HepG2 (cell line): ENCODE results near the gene CDC42SE1. TPM values are rescaled to one million over a fixed set of nuclear protein-coding genes. Genes with fewer than 3 reads are reported as not detected.

ENCODE experiments used
- ATAC-seq: fragments of 200-7000 bp; cut with Tn5 transposase; 3 replicates; pipeline ENCODE4 v1.9.1; 2020; ENCODE audit warnings: mild to moderate bottlenecking, moderate library complexity
- BruUV-seq: library from RNA; stranded (reverse); fragments of 400-500 nt; replicated peaks from 2 replicates; lab custom pipeline; 2021; lab: Mats Ljungman, UMichigan
- CTCF ChIA-PET: fragments of 300-600 bp; formaldehyde crosslinking; extraction: SDS; loops from one replicate; lab custom pipeline; 2021; ENCODE audit warnings: low total read pairs, inconsistent platforms, low intra/inter-chr PET ratio; lab: Yijun Ruan, JAX
- POLR2A ChIA-PET: fragments of 350-600 bp; sonication (Branson Sonifier 250); formaldehyde crosslinking; loops from one replicate; lab custom pipeline; 2020; ENCODE audit warnings: antibody characterized with exemption, inconsistent platforms; lab: Yijun Ruan, JAX
- DNase-seq: peaks from one replicate; pipeline ENCODE4 v3.0.0-alpha.2; 2015; ENCODE audit warnings: low spot score
- FAIRE-seq: peaks from 3 replicates; lab custom pipeline; 2011; peaks lifted over from hg19 to GRCh38; lab: Jason Lieb, UNC
- H2AFZ ChIP-seq: one replicate; pipeline ENCODE4 v1.6.1; 2011; ENCODE audit warnings: low read length, inconsistent platforms
- H3K27ac ChIP-seq: fragments of 300-600 bp; 3 replicates; pipeline ENCODE4 v1.8.0; 2011; ENCODE audit warnings: mixed run types, mild to moderate bottlenecking, mixed read lengths, low read length, inconsistent platforms; ENCODE audit not compliant: insufficient read depth; ENCODE audit errors: extremely low read length
- H3K27me3 ChIP-seq, 2 experiments: fragments of 200-600 bp in 1 of 2; 2 replicates in 1 of 2; 3 replicates in 1 of 2; pipeline versions ENCODE4 v1.6.0 to v1.8.0; 2011; ENCODE audit warnings: low read length in 2 of 2, mild to moderate bottlenecking in 2 of 2, moderate library complexity in 2 of 2, inconsistent platforms in 1 of 2; ENCODE audit not compliant: insufficient read depth in 2 of 2, control insufficient read depth in 1 of 2
- H3K36me3 ChIP-seq, 2 experiments: fragments of 200-600 bp in 1 of 2; replicated peaks in 1 of 2; 2 replicates in 1 of 2; 3 replicates in 1 of 2; pipeline versions ENCODE4 v1.5.1 to v1.8.0; 2011; ENCODE audit warnings: low read length in 2 of 2, inconsistent platforms in 1 of 2; ENCODE audit not compliant: insufficient read depth in 2 of 2, control insufficient read depth in 1 of 2
- H3K4me1 ChIP-seq: 2 replicates; pipeline ENCODE4 v1.5.1; 2012; ENCODE audit warnings: low read length, inconsistent platforms; ENCODE audit not compliant: insufficient read depth
- H3K4me2 ChIP-seq: 2 replicates; pipeline ENCODE4 v1.6.0; 2011; ENCODE audit warnings: low read depth, low read length, inconsistent platforms
- H3K4me3 ChIP-seq, 3 experiments: fragments of 200-600 bp in 1 of 3; sonication (generic), shearing (Covaris generic) in 1 of 3; replicated peaks in 1 of 3; 2 replicates each; pipeline ENCODE4 v1.5.1; 2011 to 2016; ENCODE audit warnings: low read length in 3 of 3, inconsistent platforms in 2 of 3, low read depth in 2 of 3, mild to moderate bottlenecking in 2 of 3, control low read depth in 1 of 3, mixed read lengths in 1 of 3; ENCODE audit not compliant: insufficient read depth in 1 of 3
- H3K79me2 ChIP-seq: one replicate; pipeline ENCODE4 v1.6.1; 2011; ENCODE audit warnings: low read length, inconsistent platforms; ENCODE audit not compliant: insufficient read depth
- H3K9ac ChIP-seq: 2 replicates; pipeline ENCODE4 v1.6.0; 2011; ENCODE audit warnings: mild to moderate bottlenecking, low read depth, low read length, inconsistent platforms; ENCODE audit not compliant: insufficient read depth
- H3K9me3 ChIP-seq: 2 replicates; pipeline ENCODE4 v1.5.1; 2012; ENCODE audit warnings: mild to moderate bottlenecking, low read length
- H4K20me1 ChIP-seq: 2 replicates; pipeline ENCODE4 v1.6.0; 2011; ENCODE audit warnings: inconsistent platforms, mild to moderate bottlenecking, low read length, moderate library complexity; ENCODE audit not compliant: insufficient read depth
- CC2D1A ChIP-seq: sonication (generic); formaldehyde crosslinking; IDR thresholded peaks from 2 replicates; pipeline ENCODE4 v1.8.1; 2023; ENCODE audit warnings: mild to moderate bottlenecking, missing genetic modification reagents
- HNF4G ChIP-seq, 2 experiments: sonication (generic) in 1 of 2; formaldehyde crosslinking in 1 of 2; IDR thresholded peaks; 2 replicates each; pipeline versions ENCODE4 v1.4.0 to v1.6.1; 2011 to 2020; ENCODE audit warnings: borderline replicate concordance in 2 of 2, low read depth in 2 of 2, mild to moderate bottlenecking in 2 of 2, low read length in 1 of 2, missing genetic modification reagents in 1 of 2, moderate library complexity in 1 of 2
- PHF21A ChIP-seq: sonication (generic); formaldehyde crosslinking; IDR thresholded peaks from 2 replicates; pipeline ENCODE4 v1.5.0; 2020; ENCODE audit warnings: mild to moderate bottlenecking, missing genetic modification reagents
- RFX1 ChIP-seq: fragments of 450-650 bp; IDR thresholded peaks from 2 replicates; pipeline ENCODE4 v1.6.1; 2017
- SRSF9 ChIP-seq: fragments of 200-400 bp; formaldehyde crosslinking; IDR thresholded peaks from 2 replicates; pipeline ENCODE4 v1.6.1; 2018; ENCODE audit warnings: borderline replicate concordance, mild to moderate bottlenecking, low read depth, low read length; ENCODE audit not compliant: insufficient read depth, poor library complexity, severe bottlenecking
- TCF7 ChIP-seq: sonication (generic); IDR thresholded peaks from 2 replicates; pipeline ENCODE4 v1.6.1; 2016; ENCODE audit warnings: antibody characterized with exemption, low read depth
- TOPORS ChIP-seq: sonication (generic); formaldehyde crosslinking; IDR thresholded peaks from 2 replicates; pipeline ENCODE4 v1.8.0; 2023; ENCODE audit warnings: mild to moderate bottlenecking, missing genetic modification reagents
- ZNF10 ChIP-seq: sonication (generic); formaldehyde crosslinking; IDR thresholded peaks from 2 replicates; pipeline ENCODE4 v1.4.0; 2020; ENCODE audit warnings: mild to moderate bottlenecking, low read depth, missing genetic modification reagents, borderline replicate concordance
- ZNF431 ChIP-seq: sonication (generic); formaldehyde crosslinking; IDR thresholded peaks from 2 replicates; pipeline ENCODE4 v1.9.0; 2022; ENCODE audit warnings: missing genetic modification reagents, low read depth, mild to moderate bottlenecking, borderline replicate concordance
- ZNF614 ChIP-seq: IDR thresholded peaks from 2 replicates; pipeline ENCODE4 v1.6.1; 2018; ENCODE audit warnings: missing biosample characterization, missing genetic modification reagents, inconsistent platforms, borderline replicate concordance
- WGBS: methylation state at CpG from one replicate; pipeline ENCODE4 v1.1.6; 2017; ENCODE audit warnings: low lambda C conversion rate; 5-methylcytosine and 5-hydroxymethylcytosine counted together
- in situ Hi-C: cut with HindIII; loops from 2 replicates; pipeline ENCODE4 v1.10.0; 2017; ENCODE audit warnings: low pct_unique_long_range_greater_than_20kb; ENCODE audit not compliant: extremely low pct_ligation_motif_present
- intact Hi-C: fragments of 100-400 bp; cut with micrococcal nuclease; formaldehyde crosslinking; loops from one replicate; pipeline ENCODE4 v1.10.0; 2022; ENCODE audit not compliant: unreplicated experiment
- polyA plus RNA-seq, 8 experiments: library from polyadenylated mRNA; depleted of rRNA in 3 of 8; stranded (reverse) in 7 of 8; unstranded in 1 of 8; fragments of >200 nt; fragmentation: Illumina TruSeq in 4 of 8; extraction: Trizol in 4 of 8; gene quantifications; 2 replicates each; pipeline versions ENCODE4 v1.2.1 to v1.2.3, GENCODE V29; 2011 to 2016; ENCODE audit warnings: low read depth in 4 of 8, missing spikeins in 1 of 8, mixed read lengths in 1 of 8; ENCODE audit not compliant: insufficient read depth in 1 of 8
- total RNA-seq, 5 experiments: library from RNA; depleted of rRNA; stranded (reverse); fragments of >200 nt; fragmentation: Illumina TruSeq; extraction: Trizol; gene quantifications; 2 replicates each; pipeline ENCODE4 v1.2.3, GENCODE V29; 2016; ENCODE audit warnings: low read depth in 1 of 5
- TF ChIP-seq, protein P1 (sequence below): sonication (generic); IDR thresholded peaks from 2 replicates; pipeline ENCODE4 v1.6.1; 2016; ENCODE audit warnings: low read depth, borderline replicate concordance
- TF ChIP-seq, protein P2 (sequence below): sonication (generic); formaldehyde crosslinking; conservative IDR thresholded peaks from 2 replicates; pipeline ENCODE4 v1.4.0; 2020; ENCODE audit warnings: missing genetic modification reagents
- TF ChIP-seq, protein P3 (sequence below): sonication (generic); formaldehyde crosslinking; IDR thresholded peaks from 2 replicates; pipeline ENCODE4 v1.9.0; 2021; ENCODE audit warnings: missing genetic modification reagents, borderline replicate concordance

The CDC42SE1 gene
- total and polyA plus RNA-seq, 2 of the 13 experiments (the other 11 are each of a cell fraction or from before 2014, with no cell fraction given), result 17.6 to 17.9 TPM

DNA sequence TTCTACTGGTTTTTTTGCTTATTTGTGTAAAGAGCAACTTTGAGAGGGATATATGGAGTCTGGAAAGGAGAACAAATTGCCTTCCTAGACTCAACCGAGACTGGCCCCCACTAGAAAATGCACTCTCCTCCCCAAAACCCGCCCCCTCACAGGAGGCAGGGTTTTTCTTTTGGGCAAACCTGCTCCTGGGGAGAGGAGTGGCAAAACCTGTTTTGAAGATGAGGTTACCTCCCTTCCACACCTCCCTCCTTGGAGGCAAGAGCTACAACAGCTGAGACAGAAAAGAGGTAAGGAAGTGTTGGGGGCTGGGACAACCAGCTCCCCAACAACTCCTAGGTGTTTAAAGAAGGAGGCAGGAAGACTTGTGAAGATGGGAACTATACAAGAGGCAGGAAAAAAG lies 23.1 kb downstream of the CDC42SE1 start, which contains the start of gene BNIPL:
TSS of gene BNIPL (plus strand) at position 231 of the 400 bp plus-strand sequence. CDS start at position 371, 140 bp downstream.
- no TSS peak for BruUV-seq
- in situ Hi-C loops (no loop called here), intact Hi-C loops (no loop called here)
- ATAC-seq (no peak), FAIRE-seq (no peak), DNase-seq (no peak)
- CTCF ChIA-PET, result no interaction called here
- H3K4me2 ChIP-seq, result no peak within 1 kb of the TSS
- no peaks in the 10 kb centered on the region for H3K79me2 ChIP-seq
- TF ChIP-seq ZNF431 (CRISPR knock-in tag) (no peak), HNF4G (IDR thresholded peaks at IDR 0.05; ENCODE audit: borderline replicate concordance, low read depth, low read length) (no peak), HNF4G (CRISPR knock-in tag; IDR thresholded peaks at IDR 0.05; ENCODE audit: borderline replicate concordance, low read depth) (no peak), TOPORS (CRISPR knock-in tag) (no peak)
- TF ChIP-seq, protein P1, sequence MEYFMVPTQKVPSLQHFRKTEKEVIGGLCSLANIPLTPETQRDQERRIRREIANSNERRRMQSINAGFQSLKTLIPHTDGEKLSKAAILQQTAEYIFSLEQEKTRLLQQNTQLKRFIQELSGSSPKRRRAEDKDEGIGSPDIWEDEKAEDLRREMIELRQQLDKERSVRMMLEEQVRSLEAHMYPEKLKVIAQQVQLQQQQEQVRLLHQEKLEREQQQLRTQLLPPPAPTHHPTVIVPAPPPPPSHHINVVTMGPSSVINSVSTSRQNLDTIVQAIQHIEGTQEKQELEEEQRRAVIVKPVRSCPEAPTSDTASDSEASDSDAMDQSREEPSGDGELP, result no peak
- H3K27me3 ChIP-seq, result no peaks in the 10 kb centered on the region
- POLR2A ChIA-PET, result no interaction called here
- H3K9me3 ChIP-seq, result no peaks in the 10 kb centered on the region
- no peak within 1 kb of the TSS for H3K4me3 ChIP-seq
- H2AFZ ChIP-seq, result no peak within 1 kb of the TSS
- H3K36me3 ChIP-seq, result peaks cover 5 to 20% of the 10 kb centered on the region in 2 experiments; a peak in 3 of 5 replicates
- 64% methylated on average over 2 of the region's 2 CpGs for WGBS
- H3K9ac ChIP-seq, result no peak within 1 kb of the TSS
- H3K27ac ChIP-seq, result no peak within 1 kb of the TSS
- no peaks in the 10 kb centered on the region for H4K20me1 ChIP-seq
- no peaks in the 10 kb centered on the region for H3K4me1 ChIP-seq

DNA sequence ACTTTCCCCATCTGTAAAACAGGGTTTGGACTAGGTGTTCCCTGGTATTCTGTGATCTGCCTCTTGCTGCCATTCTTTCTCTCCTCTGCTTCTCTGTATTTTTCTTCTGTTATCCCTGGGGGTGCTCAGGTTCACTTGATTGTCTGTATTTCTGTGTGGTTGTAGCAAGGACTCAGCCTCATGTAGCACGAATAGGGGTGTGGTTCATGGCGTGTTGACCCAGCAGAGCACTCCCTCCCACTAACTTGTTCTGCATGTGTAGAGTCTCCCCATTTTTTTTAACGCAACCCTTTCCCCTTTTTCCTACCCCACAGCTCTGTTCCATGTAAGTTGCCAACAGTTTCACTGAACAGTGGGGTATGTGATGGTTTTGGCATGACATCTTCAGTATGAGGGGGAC lies 24.3 kb downstream of the CDC42SE1 start:
- in situ Hi-C loops (no loop called here), intact Hi-C loops (no loop called here)
- TSS peak; percentile 37 for BruUV-seq
- FAIRE-seq (no peak), DNase-seq (no peak), ATAC-seq (no peak)
- ChIA-PET CTCF (no interaction called here), POLR2A (no interaction called here)
- Histone ChIP-seq H3K9ac (no peak overlapping the region), H3K4me2 (no peak overlapping the region), H2AFZ (no peak overlapping the region), H3K27me3 (no peaks in the 10 kb centered on the region), H3K27ac (no peak overlapping the region), H3K4me3 (no peak overlapping the region), H3K36me3 (peaks cover 5 to 27% of the 10 kb centered on the region in 2 experiments; a peak in 3 of 5 replicates), H3K9me3 (no peaks in the 10 kb centered on the region), H3K79me2 (no peaks in the 10 kb centered on the region), H3K4me1 (no peaks in the 10 kb centered on the region), H4K20me1 (no peaks in the 10 kb centered on the region)
- WGBS, result 85% methylated on average over 3 of the region's 3 CpGs
- TF ChIP-seq CC2D1A (CRISPR knock-in tag), result no peak
- no peak for TF ChIP-seq PHF21A (CRISPR knock-in tag)
- TF ChIP-seq ZNF614 (CRISPR knock-in tag), result no peak
- TF ChIP-seq, protein P2, sequence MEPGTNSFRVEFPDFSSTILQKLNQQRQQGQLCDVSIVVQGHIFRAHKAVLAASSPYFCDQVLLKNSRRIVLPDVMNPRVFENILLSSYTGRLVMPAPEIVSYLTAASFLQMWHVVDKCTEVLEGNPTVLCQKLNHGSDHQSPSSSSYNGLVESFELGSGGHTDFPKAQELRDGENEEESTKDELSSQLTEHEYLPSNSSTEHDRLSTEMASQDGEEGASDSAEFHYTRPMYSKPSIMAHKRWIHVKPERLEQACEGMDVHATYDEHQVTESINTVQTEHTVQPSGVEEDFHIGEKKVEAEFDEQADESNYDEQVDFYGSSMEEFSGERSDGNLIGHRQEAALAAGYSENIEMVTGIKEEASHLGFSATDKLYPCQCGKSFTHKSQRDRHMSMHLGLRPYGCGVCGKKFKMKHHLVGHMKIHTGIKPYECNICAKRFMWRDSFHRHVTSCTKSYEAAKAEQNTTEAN (CRISPR knock-in tag), result no peak
- no peak for TF ChIP-seq ZNF10
- TF ChIP-seq, protein P3, sequence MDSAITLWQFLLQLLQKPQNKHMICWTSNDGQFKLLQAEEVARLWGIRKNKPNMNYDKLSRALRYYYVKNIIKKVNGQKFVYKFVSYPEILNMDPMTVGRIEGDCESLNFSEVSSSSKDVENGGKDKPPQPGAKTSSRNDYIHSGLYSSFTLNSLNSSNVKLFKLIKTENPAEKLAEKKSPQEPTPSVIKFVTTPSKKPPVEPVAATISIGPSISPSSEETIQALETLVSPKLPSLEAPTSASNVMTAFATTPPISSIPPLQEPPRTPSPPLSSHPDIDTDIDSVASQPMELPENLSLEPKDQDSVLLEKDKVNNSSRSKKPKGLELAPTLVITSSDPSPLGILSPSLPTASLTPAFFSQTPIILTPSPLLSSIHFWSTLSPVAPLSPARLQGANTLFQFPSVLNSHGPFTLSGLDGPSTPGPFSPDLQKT, result no peak
- TF ChIP-seq SRSF9, result no peak
- TF ChIP-seq TCF7, result no peak
- no peak for TF ChIP-seq RFX1
